ENCODE data around the gene SUN1.
A peak's percentile ranks its signal among the peaks of the same experiment; 100 is the strongest.
"Not testable (repeated sequence)": the region's sequence is repeated elsewhere in the genome, so short reads cannot be mapped to it uniquely, and the experiment has no call there.

Gene SUN1

GRCh38 chr7:835021-835420 lies 2.7 kb downstream of the SUN1 start:
- DNase-seq = no peak

- peak in 2 of 14 donors; percentile 32 to 64 for DNase-seq
Observed at GRCh38 chr7:835485-836401, 3.5 kb downstream of the SUN1 start.

- DNase-seq = peak in 1 of 14 donors; percentile 71
Observed at GRCh38 chr7:836429-836828, 4.2 kb downstream of the SUN1 start.

- no peak for DNase-seq
Observed at GRCh38 chr7:837001-837400, 4.7 kb downstream of the SUN1 start.

GRCh38 chr7:840001-840600 lies 7.8 kb downstream of the SUN1 start:
- DNase-seq = no peak

GRCh38 chr7:841943-842342 lies 9.7 kb downstream of the SUN1 start:
- DNase-seq = no peak

- DNase-seq = peak in 7 of 14 donors; percentile 16 to 57 (median 30)
Observed at GRCh38 chr7:842431-843031, 10.3 kb downstream of the SUN1 start.

- DNase-seq = no peak
Observed at GRCh38 chr7:843230-843629, 11.0 kb downstream of the SUN1 start.

GRCh38 chr7:844043-844442 lies 11.8 kb downstream of the SUN1 start:
- no peak for DNase-seq

- DNase-seq = no peak
Observed at GRCh38 chr7:844514-844913, 12.2 kb downstream of the SUN1 start.

GRCh38 chr7:845091-845490 lies 12.8 kb downstream of the SUN1 start:
- DNase-seq = no peak

GRCh38 chr7:845731-846130 lies 13.5 kb downstream of the SUN1 start:
- DNase-seq = no peak

- DNase-seq = not testable (repeated sequence)
Observed at GRCh38 chr7:846958-847650, 14.8 kb downstream of the SUN1 start.

- not testable (repeated sequence) for DNase-seq
Observed at GRCh38 chr7:847728-848127, 15.5 kb downstream of the SUN1 start.

GRCh38 chr7:849145-849544 lies 16.9 kb downstream of the SUN1 start:
- no peak for DNase-seq

GRCh38 chr7:849781-850180 lies 17.5 kb downstream of the SUN1 start:
- DNase-seq = no peak

GRCh38 chr7:851204-851603 lies 18.9 kb downstream of the SUN1 start:
- DNase-seq = no peak

- DNase-seq = no peak
Observed at GRCh38 chr7:853366-854117, 21.3 kb downstream of the SUN1 start.

- no peak for DNase-seq
Observed at GRCh38 chr7:854118-854775, 22.0 kb downstream of the SUN1 start.

GRCh38 chr7:855686-856369 lies 23.6 kb downstream of the SUN1 start:
- no peak for DNase-seq

All from C1 segment of cervical spinal cord (tissue), 14 donors.